CD4-positive, alpha-beta T cell treated with Interferon alpha-2 for 1 hour (primary cell): Measurements from ENCODE around the gene HSPA12A.
"Not testable (repeated sequence)": the region's sequence is repeated elsewhere in the genome, so short reads cannot be mapped to it uniquely, and the experiment has no call there.

Experiments used
- DNase-seq, 2 donors: peaks; one replicate each; pipeline ENCODE4 v3.0.0-alpha.2; 2020 to 2022

The HSPA12A gene

DNA sequence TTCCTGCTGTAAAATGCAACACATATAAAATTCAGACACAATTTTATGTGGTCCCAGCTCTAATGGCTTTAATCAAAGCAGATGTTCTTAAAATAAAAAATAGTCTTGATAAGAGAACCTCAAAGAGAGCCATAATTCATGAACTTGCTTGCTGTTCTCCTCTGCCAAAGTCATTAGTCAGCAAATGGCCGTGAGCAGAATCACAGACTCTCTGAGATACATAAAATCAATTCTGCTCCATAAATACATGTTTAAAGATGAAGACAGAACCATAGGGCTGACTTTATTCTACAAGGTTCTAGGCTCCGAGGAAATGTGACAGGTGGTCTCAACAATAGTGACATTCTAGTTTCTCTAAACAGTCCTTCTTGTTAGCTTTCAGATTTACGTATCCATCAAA lies 29.8 kb downstream of the HSPA12A start:
- DNase-seq, result no peak

DNA sequence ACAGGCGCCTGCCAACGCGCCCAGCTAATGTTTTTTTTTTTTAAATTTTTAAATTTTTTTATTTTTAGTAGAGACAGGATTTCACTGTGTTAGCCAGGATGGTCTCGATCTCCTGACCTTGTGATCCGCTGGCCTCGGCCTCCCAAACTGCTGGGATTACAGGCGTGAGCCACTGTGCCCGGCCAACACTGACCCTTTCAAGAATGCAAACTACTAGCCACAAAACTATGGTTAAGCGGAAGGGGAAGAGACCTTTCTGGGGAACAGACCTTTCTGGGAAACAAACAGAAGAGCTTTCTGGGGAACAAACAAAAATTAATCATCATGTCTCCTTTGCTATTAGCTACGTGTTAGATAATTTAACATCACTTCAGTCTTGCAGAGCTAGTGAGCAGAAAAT lies 30.6 kb downstream of the HSPA12A start:
- DNase-seq, result not testable (repeated sequence)

DNA sequence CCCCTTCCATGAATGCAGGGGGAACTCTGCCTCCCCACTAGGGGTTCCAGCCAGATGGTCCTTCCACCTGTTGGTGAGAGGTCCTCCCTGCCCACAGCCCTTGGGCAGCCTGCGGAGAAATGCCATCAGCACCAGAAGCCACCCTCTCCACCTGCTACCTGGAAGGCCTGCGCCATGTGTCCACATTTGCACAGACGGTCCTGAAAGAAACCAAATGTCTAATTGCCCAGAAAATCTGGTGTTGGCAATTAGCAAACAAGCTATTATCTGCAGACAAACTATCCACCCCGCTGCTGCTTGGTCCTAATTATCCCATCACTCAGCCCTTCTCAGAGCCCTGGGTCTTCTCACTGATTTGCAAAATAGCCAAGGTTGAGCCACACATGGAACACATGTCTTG lies 32.3 kb downstream of the HSPA12A start:
- no peak for DNase-seq

DNA sequence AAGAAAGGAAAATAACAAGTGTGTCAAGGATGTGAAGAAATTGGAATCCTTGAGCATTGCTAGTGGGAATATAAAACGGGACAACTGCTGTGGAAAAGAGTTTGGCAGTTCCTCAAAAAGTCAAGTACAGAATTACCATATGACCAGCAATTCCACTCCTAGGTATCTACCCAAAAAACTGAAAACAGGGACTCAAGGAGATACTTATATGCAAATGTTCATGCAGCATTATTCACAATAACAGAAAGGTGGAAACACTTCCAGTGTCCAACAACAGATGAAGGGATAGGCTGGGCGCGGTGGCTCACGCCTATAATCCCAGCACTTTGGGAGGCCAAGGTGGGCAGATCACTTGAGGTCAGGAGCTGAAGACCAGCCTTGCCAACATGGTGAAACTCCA lies 33.5 kb downstream of the HSPA12A start:
- DNase-seq, result no peak

DNA sequence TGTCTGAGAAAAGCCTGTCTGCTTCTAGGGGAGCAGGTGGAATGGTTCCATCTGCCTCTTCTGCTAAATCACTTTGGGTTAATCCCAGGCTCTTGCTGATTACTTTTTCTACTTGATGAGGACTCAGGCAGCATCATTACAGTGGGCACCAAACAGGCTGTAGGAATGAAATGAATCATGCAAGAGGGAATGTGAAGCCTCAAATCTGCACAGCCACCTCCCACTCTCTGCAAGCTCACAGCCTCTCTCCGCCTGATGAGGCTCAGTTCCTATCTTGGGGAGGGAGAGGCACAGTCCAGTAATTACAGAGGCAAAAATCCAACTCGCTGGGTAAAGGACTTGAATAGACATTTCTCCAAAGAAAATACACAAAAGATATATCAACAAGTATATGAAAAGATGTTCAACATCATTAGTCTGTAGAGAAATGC lies 34.0 kb downstream of the HSPA12A start:
- DNase-seq, result no peak

DNA sequence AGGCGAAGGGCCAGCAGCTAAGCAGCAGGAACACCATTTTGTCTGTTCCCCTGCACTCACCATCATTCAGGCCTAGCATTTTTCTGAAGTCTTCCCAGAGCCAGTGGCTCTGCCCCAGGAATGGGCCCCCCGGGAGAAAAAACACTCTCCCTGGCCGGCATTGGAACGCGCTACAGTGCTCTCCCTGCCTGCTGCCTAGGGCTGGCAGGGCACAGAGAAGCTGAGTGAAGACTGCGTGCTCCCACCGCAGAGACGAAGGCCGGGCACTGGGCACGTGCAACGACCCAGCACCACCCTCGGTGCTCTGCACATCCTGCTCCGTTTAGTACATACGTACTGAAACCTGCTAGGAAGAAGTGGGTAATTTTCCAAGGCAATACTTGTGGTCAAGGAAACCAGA lies 34.4 kb downstream of the HSPA12A start:
- no peak for DNase-seq

DNA sequence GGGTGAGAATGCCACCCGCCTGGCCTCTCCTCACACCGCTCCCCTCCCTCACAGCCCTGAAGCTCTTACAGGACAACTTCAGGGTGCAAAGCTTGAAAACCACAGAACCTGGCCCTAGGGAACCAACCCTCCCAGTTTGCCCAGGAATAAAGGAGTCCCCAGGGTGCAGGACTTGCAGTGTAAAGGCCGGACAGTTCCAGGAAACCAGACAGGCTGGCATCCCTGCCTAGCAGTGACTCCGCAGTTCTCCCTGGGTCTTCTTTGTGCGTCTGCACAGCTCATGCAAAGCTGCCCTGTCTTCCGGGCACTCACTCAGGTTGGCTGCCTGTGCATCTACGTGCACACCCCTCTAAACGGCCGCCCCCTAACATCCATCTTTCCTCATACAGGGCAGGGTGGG lies 36.1 kb downstream of the HSPA12A start:
- DNase-seq, result no peak

DNA sequence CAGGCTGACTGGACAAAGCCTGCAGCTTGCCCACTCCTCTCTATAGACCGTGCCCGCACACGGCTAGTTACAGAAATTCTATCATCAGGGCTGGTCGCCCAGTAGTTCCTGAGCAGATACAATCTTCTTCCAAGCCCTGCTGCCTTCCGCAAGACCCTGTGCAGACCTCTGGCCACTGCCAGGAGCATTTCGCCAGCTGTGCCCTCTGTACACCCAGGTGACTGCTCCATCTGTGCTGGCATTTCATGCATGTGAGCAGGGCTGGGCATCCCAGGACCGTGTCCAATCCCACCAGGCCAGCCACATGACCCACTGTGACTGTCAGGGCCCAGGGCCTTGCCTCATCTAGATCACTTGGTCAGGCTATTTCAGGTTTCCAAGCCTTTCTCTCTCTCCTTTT lies 36.9 kb downstream of the HSPA12A start:
- no peak for DNase-seq

DNA sequence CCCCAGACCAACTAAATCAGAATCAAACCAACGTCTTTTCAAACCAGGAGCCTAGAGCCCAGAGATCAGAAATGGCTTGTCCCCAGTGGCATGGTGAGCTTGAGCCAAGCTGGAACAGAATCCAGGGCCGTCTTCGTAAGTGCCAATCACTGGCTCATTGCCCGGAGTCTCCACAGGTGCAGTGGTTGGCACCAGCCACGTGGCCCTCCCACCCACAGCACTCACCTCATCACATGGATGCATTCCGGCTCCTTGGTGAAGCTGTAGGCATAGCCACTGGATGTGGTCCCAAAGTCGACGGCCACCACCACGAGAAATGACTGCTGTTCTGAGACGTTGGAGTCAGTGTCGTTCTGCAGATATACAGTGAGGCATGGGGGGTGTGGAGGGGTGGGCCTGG lies 37.4 kb downstream of the HSPA12A start:
- no peak for DNase-seq

DNA sequence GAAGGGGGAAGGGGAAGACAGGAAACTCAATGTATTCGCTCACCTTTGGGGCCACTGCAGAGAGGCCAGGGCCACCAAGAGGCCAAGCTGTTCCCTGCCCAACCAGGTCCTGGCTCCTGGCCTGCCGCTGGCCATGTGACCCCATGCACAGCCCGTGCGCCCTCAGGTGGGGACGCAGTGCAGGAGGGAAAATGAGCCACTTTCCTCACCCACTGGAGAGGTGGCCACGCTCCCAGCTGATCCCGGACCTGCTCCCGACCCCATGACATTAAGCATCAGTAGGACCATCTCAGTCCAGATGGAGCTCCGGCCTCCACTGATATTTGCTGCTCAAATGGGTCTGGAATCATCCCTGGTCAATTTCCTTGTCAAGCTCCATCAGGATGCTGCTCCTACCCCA lies 40.2 kb downstream of the HSPA12A start:
- no peak for DNase-seq

DNA sequence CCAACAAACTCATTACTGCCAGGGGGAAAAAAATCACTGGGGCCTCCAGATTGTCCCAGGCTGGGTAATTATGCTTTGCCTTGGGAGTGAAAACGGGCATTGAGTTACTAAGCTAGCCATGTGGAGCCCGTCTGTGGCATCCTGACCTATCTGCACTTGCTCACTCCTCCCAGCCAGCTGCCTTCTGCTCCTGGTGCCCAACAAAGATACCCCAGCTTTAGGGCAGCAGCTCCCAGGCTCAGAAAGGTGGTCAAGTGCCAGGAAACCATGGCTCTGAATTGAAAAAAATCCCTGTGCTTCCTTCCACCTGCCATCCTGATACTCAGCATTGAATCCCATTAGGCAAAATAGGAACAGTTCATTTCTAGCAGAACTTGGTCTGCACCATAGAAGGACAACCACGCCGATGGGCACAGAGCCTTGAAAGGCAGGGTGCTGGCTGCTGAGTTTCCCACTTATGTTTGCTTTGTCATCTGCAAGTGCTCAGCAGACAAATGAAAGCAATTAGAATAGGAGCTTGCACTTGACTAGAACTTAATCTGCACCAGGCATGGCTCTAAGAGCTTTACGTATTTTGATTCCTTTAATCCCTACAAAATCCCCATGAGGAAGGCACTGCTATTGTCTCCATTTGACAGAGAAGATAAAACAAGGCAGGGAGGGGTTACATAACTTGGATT lies 42.8 kb downstream of the HSPA12A start:
- no peak for DNase-seq

DNA sequence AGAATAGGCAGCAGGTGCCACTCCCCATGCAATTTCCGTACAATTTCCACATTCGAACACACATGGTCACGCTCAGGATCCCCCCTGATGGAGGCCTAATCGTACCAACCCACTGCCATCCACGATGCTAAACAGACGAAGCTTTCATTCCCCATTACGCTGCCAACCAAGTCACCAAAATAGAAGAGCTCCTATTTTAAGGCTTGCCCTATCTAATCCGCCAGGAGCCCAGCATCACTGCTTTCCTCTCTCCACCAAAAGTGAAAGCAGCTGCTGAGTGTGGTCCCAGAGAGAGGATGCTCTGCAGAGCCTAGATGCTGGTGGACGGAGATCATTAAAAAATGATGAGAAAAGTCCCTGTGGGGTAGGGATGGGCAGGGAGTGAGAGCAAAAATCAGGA lies 43.3 kb downstream of the HSPA12A start:
- no peak for DNase-seq

DNA sequence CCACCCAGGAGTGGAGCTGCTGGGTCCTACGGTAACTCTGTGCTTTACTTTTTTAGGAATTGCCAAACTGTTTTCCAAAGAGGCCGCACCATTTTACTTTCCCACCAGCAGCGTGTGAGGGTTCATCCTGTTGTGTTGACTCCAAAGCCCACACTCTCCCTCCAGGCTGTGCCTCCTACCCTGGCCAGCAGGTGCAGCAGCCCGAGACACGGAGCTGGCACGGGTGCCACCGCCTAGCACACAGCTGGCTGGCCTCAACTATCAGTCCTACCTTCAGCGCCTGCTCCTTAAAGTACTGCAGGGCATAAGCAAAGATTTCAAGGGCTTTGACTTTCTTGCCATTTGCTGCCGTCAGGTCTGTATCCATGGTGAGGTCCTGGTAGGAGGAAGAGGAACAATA lies 44.0 kb downstream of the HSPA12A start:
- no peak for DNase-seq

DNA sequence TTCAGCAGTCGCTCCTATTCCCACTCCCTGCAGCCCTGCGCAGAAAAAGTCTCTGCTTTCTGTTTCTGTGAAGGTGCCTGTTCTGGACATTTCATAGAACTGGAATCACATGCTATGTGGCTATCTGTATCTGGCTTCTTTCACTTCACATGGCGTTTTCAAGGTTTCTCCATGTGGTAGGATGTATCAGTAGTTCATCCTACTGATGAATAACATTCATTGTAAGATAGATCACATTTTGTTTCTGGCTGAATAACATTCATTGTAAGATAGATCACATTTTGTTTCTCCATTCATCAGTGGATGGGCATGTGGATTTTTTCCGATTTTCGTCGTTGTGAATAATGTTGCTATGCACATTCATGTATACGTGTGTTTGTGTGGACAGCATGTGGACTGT lies 44.5 kb downstream of the HSPA12A start:
- DNase-seq, result no peak

DNA sequence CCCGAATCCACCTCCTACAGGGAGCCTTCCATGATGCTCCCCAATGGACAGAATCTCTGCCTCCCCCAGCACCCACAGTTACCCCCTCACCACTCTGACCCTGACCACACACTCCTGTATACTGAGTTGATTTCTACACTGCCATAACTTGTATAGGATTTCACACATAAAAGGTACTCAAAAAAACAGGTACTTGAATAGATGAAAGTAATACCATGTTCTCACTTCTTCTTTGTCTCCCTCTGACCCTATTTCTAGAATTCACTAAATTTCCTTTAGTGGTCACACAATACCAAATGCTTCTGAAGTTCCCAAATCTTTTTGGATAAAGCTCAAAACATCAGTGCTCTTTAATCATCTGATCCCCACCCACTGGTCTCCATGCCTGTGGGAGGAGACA lies 45.4 kb downstream of the HSPA12A start:
- no peak for DNase-seq

DNA sequence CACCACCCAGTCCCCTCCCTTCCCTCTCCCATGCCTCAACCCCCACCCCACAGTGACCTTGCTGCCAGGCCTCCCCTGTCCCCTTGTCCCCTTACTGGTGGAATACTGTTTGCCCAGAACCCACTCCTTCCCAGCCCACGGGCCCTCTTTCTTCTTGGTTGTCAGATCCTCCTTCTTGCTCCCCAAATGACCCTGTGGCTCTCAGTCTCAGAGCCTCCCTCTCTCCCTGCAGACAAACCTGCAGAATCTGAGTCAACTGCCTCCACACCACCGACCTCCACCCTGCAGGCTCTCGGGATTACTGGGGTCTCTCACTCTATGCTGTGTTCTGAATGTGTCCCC lies 47.5 kb downstream of the HSPA12A start:
- no peak for DNase-seq

DNA sequence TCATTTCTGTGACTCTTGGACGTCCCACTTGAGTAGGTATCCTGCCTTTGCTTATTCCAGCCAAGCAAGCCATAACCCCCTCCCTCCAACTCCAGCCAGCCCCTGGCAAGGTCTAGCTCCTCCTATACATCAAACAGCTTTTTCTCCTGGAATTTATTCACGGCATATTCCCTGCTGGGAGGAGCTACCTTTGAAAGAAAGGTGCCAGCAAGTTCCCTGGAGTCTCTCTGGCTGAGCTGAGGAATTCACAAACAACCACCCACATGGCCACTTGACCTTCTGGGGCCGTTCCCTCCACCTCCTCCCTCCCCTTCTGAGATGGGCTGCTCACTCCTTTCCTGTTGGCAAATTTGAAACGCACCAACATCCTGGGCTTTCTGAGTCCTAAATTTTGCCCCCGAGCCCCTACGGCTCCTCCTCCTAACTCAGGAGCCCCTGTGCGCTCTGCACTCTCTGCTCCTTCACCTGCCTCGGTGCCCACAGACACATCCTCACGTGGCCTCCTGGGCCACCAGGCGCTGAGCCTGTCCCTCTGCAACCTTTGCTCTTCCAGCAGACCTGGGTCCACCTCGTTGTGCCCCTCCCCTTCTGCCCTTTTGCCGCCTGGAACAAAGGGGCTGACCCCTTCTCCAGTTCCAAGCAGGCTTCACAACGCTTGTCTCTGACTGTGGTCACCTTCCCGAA lies 48.0 kb downstream of the HSPA12A start:
- no peak for DNase-seq

DNA sequence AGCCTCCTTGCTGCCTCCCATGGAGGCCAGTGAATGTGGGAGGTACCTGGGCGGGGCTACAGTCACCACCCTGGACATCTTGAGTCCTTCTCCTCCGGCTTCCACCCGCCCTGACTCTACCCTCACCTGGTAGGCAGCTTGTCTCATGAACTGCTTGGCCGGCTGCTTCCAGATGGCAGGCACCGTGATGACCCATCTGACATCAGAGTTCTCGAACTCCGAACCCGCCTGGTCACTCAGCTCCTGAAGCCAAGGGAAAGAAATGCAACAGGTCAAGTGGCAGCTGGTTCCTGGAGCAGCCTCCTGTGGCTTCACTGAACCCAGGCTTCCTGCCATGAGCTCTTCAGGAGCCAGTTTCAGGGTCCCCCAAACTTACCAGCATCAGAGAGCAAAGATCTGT lies 50.1 kb downstream of the HSPA12A start:
- no peak for DNase-seq

DNA sequence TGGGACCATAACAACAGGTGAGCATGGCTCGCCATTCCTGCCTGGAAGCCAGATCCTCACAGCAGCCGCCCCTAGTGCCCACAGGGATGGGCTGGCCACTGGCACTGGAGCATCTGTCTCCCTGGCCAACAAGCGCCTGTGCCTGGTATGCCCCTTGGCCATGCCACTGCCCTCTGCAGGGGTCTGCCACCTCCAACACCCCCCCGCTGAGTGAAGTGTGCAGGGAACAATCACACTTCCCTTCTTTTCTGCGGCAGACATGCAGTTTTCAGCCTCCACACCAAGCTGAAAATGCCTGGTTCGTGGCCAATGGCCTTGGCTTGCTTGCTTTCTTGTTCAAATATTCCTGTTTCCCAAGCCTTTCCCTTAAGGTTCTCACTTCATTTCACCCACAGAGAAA lies 50.7 kb downstream of the HSPA12A start:
- DNase-seq, result no peak

DNA sequence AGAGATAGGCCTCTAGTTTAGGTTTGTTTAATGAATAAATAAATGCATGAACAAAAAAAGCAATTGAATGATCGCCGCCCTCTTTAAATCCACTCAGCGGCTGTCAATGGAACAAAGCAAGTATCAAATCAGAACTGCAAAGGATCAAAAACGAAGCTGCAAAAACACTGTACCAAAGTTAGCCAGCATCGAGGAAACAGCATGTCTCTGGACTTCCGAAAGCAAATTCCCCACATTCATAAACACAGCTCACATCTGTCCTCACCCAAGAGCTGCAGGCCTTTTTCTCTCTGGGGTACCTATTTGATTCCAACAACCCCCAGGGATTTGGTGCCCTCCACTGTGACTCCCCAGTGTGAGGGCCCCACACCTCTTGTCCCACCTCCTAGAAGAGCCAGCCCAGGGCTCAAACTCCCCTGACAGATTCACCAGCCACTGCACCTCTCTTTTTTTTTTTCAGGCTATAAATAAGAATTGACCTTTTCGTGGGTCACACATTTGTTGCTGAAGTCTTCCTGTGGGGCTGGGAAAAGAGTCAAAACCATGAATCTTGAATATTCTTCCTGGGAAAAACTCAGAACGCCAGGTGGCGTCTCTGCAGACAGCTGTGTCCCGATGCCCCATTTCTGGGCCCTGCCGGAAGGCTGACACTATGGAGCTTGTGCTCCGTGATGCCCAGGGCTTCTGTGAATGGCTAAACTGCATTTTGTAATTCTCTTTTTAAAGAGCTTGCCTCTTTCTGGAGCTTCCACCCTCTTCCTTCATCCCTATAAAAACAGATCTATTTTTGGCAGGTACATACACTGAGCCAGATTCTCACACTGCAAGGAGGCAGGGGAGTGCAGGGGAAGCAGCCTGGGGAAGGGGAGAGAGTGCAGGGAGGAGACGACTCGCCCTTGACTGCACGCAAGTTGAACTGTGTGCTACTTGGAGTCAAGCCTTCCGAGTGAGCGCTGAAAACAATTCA lies 51.7 kb downstream of the HSPA12A start:
- DNase-seq, result no peak

DNA sequence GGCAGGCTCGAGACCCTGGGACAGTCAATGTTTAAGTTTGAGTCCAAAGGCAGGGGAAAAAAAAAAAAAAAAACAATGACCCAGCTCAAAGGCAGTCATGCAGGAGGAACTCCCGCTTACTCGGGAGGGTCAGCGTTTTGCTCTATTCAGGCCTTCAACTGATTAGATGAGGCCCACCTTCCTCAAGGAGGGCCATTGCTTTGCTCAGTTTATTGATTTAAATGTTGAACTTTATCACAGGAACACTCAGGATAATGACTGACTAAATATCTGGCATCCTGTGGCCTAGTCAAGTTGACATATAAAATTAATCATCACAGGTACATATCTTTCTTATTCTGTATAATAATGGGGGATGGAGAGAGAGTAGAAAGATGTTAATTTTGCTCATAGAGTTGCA lies 52.6 kb downstream of the HSPA12A start:
- DNase-seq, result no peak

DNA sequence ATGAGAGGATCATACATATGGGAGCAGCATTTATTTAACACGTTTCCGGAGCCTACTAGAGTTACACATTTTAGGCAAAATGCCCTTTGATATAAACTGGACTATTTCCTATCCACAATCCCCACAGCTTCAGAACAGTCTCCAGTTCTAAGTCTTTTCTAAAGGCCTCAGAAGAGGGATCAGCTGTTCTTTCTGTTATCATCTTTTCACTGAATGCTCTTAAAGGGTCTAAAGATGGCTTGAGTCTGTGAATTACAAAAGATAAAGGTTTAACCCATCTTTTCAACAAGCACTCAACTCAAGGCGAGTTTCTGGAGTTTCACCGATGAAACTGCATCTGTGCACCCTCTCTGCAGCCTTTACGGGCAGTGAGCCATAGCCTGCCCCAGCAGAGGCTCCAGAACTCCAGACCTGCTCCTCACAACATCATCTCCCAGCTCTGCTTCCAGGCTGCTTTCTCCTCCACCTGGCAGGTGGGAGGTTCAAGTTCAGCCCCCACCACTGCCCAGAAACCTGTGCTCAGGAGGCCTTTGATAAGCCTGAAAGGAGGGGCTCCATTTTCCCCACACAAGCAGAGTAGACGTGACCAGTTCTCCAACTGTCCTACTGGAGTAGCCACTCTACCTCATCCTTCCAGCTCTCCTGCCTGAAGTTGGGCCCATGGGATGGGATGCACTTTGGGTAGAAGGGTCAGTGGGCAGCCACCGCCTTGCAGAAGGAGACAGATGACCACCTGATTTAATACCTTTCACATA lies 53.4 kb downstream of the HSPA12A start:
- no peak for DNase-seq

DNA sequence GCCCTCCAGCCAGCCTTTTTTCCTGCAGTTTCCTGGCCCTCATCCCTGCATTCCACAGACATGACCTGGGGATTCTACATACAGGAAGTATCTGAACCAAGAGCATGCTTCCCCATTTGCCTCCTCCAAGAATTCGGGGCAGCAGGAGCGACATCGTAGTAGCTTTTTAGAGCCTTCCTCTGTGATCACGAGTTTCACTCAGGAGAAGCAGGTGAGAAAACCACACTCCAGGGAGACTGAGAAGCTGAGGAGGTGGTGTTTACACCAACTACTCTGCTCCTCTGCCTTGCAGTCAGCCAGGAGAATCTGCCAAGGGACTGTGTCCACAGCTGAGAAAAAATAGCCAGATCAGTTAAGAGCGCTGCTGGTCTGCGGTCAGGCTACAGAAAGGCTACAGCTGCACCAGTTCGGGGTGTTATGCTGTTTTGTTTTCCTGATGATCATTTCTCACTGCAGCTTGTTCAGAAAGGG lies 54.1 kb downstream of the HSPA12A start:
- DNase-seq, result no peak
